ENCODE measurements around the gene EFEMP2.
"Not testable (repeated sequence)": the region's sequence is repeated elsewhere in the genome, so short reads cannot be mapped to it uniquely, and the experiment has no call there.

EFEMP2 gene

GRCh38 chr11:65852508-65853245, 19.9 kb downstream of the EFEMP2 start:
- peaks cover 7% of the 10 kb centered on the region for H3K9me3 Mint-ChIP-seq
- no peaks in the 10 kb centered on the region for H3K27me3 Mint-ChIP-seq (ENCODE audit: low read depth)
- peaks cover 30% of the 10 kb centered on the region for H3K4me1 Mint-ChIP-seq (ENCODE audit: low read depth)
- no peak overlapping the region for H3K4me3 Mint-ChIP-seq
- H3K27ac Mint-ChIP-seq, result no peak overlapping the region
- peaks cover 46% of the 10 kb centered on the region for H3K36me3 Mint-ChIP-seq (ENCODE audit: low read depth)

DNA sequence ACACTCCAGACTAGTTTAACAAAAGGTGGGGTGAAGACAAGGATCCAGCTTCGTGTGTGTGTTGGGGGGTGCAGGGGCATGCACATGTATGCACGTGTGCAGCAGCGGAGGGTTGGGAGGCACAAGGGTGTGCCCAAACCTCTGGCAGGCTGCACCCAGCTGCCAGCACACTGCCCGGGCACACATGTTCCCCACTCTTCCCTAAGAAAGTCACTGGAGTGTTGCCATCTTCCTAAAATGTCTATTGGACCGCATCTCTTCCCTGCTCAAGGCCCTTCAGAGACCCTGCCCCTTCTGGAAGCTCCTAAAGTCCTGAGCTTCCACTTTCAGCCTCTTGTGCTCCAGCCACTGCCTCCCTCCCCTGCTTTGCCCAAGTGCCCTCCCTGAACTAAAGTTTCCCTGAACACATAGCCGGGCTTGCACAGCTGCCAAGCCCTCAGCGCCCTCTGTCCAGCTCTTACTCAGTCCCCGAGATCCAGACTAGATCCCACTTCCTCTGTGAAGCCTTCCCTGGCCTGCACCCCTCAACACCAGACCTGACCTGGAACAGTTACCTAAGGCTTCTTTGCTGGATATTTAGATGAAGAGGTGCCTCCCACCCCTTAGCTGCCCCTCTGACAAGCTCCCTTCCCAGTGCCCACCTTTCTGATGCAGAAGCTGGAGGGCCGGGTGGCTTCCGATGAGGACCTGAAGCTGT, 20.6 kb downstream of the EFEMP2 start:
- H3K36me3 Mint-ChIP-seq (ENCODE audit: low read depth), result peaks cover 46% of the 10 kb centered on the region
- H3K9me3 Mint-ChIP-seq, result peaks cover 7% of the 10 kb centered on the region
- H3K4me3 Mint-ChIP-seq, result no peak overlapping the region
- peaks cover 30% of the 10 kb centered on the region for H3K4me1 Mint-ChIP-seq (ENCODE audit: low read depth)
- H3K27me3 Mint-ChIP-seq (ENCODE audit: low read depth), result no peaks in the 10 kb centered on the region
- no peak overlapping the region for H3K27ac Mint-ChIP-seq

DNA sequence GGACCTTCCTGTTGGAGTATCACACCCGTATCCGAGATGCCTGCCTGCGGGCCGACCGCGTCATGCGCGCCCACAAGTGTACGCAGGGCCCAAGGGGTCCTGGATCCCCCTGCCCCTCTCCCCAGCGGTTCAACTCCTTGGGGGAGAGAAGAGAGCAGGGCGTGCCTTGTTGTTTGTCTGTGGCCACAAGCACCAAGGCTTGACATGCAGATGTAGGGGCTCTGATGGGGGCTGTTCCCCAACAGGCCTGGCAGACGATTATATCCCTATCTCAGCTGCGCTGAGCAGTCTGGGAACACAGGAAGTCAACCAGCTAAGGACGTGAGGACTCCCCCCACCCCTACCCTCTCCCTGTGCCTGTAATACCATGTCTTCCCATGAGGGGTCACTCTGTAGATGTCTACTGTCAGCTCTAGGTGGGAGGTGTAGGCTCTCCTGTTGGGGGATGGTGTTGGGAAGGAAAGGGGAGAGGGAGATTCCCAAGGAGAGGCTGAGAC, 21.5 kb downstream of the EFEMP2 start:
- peaks cover 7% of the 10 kb centered on the region for H3K9me3 Mint-ChIP-seq
- peaks cover 23% of the 10 kb centered on the region for H3K4me1 Mint-ChIP-seq (ENCODE audit: low read depth)
- H3K4me3 Mint-ChIP-seq, result no peak overlapping the region
- H3K36me3 Mint-ChIP-seq (ENCODE audit: low read depth), result peaks cover 38% of the 10 kb centered on the region
- no peaks in the 10 kb centered on the region for H3K27me3 Mint-ChIP-seq (ENCODE audit: low read depth)
- no peak overlapping the region for H3K27ac Mint-ChIP-seq

- Mint-ChIP-seq H3K36me3 (ENCODE audit: low read depth) (peaks cover 34% of the 10 kb centered on the region), H3K4me1 (ENCODE audit: low read depth) (peaks cover 19% of the 10 kb centered on the region), H3K4me3 (no peak overlapping the region), H3K27ac (no peak overlapping the region), H3K27me3 (ENCODE audit: low read depth) (no peaks in the 10 kb centered on the region), H3K9me3 (peaks cover 7% of the 10 kb centered on the region)
Observed at GRCh38 chr11:65850217-65851082, 22.1 kb downstream of the EFEMP2 start.

DNA sequence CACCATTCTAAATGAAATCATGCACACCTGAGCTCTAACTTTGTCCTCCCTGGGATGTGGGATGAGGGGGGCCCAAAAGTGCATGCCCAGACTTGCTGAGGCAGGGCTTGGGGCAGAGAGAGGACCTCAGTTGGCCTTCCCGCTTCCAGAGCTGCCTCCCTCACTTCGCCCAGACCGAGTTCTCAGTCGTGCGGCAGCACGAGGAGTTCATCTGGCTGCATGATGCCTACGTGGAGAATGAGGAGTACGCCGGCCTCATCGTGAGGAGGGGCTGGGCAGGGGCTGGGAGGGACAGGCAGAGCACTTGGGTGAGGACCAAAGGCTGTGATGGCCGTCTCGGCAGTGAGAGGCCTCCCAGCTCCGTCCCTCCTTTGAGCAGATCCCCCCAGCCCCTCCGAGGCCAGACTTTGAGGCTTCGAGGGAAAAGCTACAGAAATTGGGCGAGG, 22.8 kb downstream of the EFEMP2 start:
- Mint-ChIP-seq H3K27me3 (ENCODE audit: low read depth) (no peaks in the 10 kb centered on the region), H3K4me1 (ENCODE audit: low read depth) (peaks cover 16% of the 10 kb centered on the region), H3K36me3 (ENCODE audit: low read depth) (peaks cover 30% of the 10 kb centered on the region), H3K9me3 (peaks cover 7% of the 10 kb centered on the region), H3K4me3 (no peak overlapping the region), H3K27ac (no peak overlapping the region)

GRCh38 chr11:65849366-65849765, 23.2 kb downstream of the EFEMP2 start:
- no peaks in the 10 kb centered on the region for H3K27me3 Mint-ChIP-seq (ENCODE audit: low read depth)
- no peak overlapping the region for H3K4me3 Mint-ChIP-seq
- H3K27ac Mint-ChIP-seq, result no peak overlapping the region
- H3K36me3 Mint-ChIP-seq (ENCODE audit: low read depth), result peaks cover 26% of the 10 kb centered on the region
- peaks cover 12% of the 10 kb centered on the region for H3K4me1 Mint-ChIP-seq (ENCODE audit: low read depth)
- H3K9me3 Mint-ChIP-seq, result peaks cover 7% of the 10 kb centered on the region

DNA sequence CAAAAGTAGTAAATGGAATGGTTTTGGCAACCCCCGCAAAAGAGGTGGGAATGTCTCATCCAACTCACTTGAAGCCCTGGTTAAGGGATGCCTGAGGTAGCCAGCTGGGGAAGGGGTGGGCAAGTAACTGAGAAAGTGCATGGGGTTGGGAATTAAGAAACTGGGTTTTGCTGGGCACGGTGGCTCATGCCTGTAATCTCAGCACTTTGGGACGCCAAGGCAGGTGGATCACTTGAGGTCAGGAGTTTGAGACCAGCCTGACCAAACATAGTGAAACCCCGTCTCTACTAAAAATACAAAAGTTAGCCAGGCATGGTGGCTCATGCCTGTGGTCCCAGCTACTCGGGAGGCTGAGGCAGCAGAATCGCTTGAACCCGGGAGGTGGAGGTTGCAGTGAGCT, 23.9 kb downstream of the EFEMP2 start:
- not testable (repeated sequence) for H3K4me1 Mint-ChIP-seq (ENCODE audit: low read depth); H3K4me3 Mint-ChIP-seq; H3K27ac Mint-ChIP-seq; H3K27me3 Mint-ChIP-seq (ENCODE audit: low read depth); H3K9me3 Mint-ChIP-seq
- peaks cover 19% of the 10 kb centered on the region for H3K36me3 Mint-ChIP-seq (ENCODE audit: low read depth)

DNA sequence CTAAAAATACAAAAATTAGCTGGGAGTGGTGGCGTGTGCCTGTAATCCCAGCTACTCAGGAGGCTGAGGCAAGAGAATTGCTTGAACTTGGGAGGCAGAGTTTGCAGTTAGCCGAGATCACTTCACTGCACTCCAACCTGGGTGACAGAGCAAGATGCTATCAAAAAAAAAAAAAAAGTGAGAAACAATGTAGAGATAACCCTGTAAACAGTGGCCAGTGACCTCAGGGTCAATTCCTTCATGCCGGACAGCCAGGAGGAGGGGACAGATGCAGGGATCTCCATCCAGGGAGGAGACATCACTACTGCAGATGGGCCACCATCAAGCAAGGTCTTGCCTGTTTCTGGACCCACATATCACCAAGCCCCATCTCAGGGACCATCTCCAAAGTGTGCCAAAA, 24.9 kb downstream of the EFEMP2 start:
- Mint-ChIP-seq H3K27ac (no peak overlapping the region), H3K4me1 (ENCODE audit: low read depth) (peaks cover 3% of the 10 kb centered on the region), H3K36me3 (ENCODE audit: low read depth) (peaks cover 13% of the 10 kb centered on the region), H3K27me3 (ENCODE audit: low read depth) (no peaks in the 10 kb centered on the region), H3K9me3 (peaks cover 7% of the 10 kb centered on the region), H3K4me3 (no peak overlapping the region)

- Mint-ChIP-seq H3K9me3 (no peaks in the 10 kb centered on the region), H3K36me3 (ENCODE audit: low read depth) (no peaks in the 10 kb centered on the region), H3K27me3 (ENCODE audit: low read depth) (no peaks in the 10 kb centered on the region), H3K27ac (no peak overlapping the region), H3K4me3 (no peak overlapping the region), H3K4me1 (ENCODE audit: low read depth) (no peaks in the 10 kb centered on the region)
Observed at GRCh38 chr11:65844231-65844872, 28.2 kb downstream of the EFEMP2 start.

- Mint-ChIP-seq H3K4me1 (ENCODE audit: low read depth) (no peaks in the 10 kb centered on the region), H3K27ac (no peak overlapping the region), H3K9me3 (no peaks in the 10 kb centered on the region), H3K27me3 (ENCODE audit: low read depth) (no peaks in the 10 kb centered on the region), H3K36me3 (ENCODE audit: low read depth) (no peaks in the 10 kb centered on the region), H3K4me3 (no peak overlapping the region)
Observed at GRCh38 chr11:65843811-65844210, 28.8 kb downstream of the EFEMP2 start.

DNA sequence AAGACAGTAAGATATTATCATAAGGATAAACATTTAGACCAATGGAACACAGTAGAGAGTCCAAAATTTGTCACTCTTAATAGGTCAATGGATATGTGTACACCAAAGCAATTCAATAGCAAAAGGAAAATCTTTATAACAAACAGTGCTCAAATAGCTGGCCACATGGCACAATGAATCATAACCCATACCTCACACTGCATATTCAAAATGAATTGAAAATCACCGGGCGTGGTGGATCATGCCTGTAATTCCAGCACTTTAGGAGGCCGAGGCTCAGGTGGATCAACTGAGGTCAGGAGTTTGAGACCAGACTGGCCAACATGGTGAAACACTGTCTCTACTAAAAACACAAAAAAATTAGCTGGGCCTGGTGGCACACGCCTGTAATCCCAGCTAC, 30.5 kb downstream of the EFEMP2 start:
- no peaks in the 10 kb centered on the region for H3K4me1 Mint-ChIP-seq (ENCODE audit: low read depth)
- H3K27me3 Mint-ChIP-seq (ENCODE audit: low read depth), result no peaks in the 10 kb centered on the region
- no peaks in the 10 kb centered on the region for H3K36me3 Mint-ChIP-seq (ENCODE audit: low read depth)
- no peak overlapping the region for H3K4me3 Mint-ChIP-seq
- H3K9me3 Mint-ChIP-seq, result no peaks in the 10 kb centered on the region
- no peak overlapping the region for H3K27ac Mint-ChIP-seq

DNA sequence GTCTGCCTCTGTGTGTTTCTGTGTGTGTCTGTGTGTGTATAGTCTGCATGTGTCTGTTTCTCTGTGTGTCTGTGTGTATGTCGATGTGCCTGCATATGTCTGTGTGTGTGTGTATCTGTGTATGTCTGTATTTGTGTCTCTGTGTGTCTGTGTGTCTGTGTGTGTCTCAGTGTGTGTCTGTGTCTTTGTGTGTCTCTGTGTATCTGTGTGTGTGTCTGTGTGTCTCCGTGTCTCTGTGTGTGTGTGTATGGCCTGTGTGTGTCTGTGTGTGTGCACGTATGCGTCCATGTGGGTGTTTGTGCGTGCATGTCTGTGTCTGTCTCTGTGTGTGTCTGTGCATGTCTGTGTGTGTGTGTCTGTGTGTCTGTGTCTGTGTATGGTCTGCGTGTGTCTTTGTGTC, 38.4 kb downstream of the EFEMP2 start:
- Mint-ChIP-seq H3K4me3 (no peak overlapping the region), H3K27ac (no peak overlapping the region), H3K27me3 (ENCODE audit: low read depth) (peaks cover 23% of the 10 kb centered on the region), H3K36me3 (ENCODE audit: low read depth) (peaks cover 3% of the 10 kb centered on the region), H3K9me3 (no peaks in the 10 kb centered on the region), H3K4me1 (ENCODE audit: low read depth) (peaks cover 10% of the 10 kb centered on the region)

GRCh38 chr11:65833297-65834030, 39.1 kb downstream of the EFEMP2 start, which contains the start of gene SNX32:
Gene SNX32 (plus strand): TSS chr11:65833963. CDS start chr11:65834066, 103 bp downstream.
- Mint-ChIP-seq H3K36me3 (ENCODE audit: low read depth) (peaks cover 3% of the 10 kb centered on the region), H3K4me3 (no peak within 1 kb of the TSS), H3K9me3 (no peaks in the 10 kb centered on the region), H3K4me1 (ENCODE audit: low read depth) (peaks cover 12% of the 10 kb centered on the region), H3K27ac (peak within 1 kb of the TSS; percentile 57), H3K27me3 (ENCODE audit: low read depth) (peaks cover 23% of the 10 kb centered on the region)

All from T-helper 1 cell treated with Interleukin-12 subunit alpha and Interleukin-12 subunit beta and Interleukin-4 antibody, amounts not matched to agents 30 μg/mL and 1 μg/mL, for 36 hours (primary cell).